Heart left ventricle (tissue), 16 donors: ENCODE measurements around the gene JSRP1. TPM values are rescaled to one million over a fixed set of nuclear protein-coding genes. Genes with fewer than 3 reads are reported as not detected.

Source experiments
- ATAC-seq, 4 donors: fragments of 200-7000 bp; cut with Tn5 transposase; one replicate each; pipeline ENCODE4 v1.9.1; 2020 to 2022; ENCODE audit warnings: moderate library complexity in 4 of 4, mild to moderate bottlenecking in 3 of 4, moderate number of reproducible peaks in 1 of 4
- DNase-seq, 5 donors: peaks; one replicate each; pipeline ENCODE4 v3.0.0-alpha.2; 2020
- H3K27ac ChIP-seq, 12 donors: fragments of 200-600 bp; sonication (generic) in 4 of 12; one replicate each; pipeline versions ENCODE4 v1.5.0 to v1.8.0; 2016 to 2022; ENCODE audit warnings: mild to moderate bottlenecking in 2 of 12
- H3K27me3 ChIP-seq, 9 donors: fragments of 200-600 bp; sonication (generic) in 2 of 9; one replicate each; pipeline versions ENCODE4 v1.5.1 to v1.8.0; 2016 to 2022; ENCODE audit warnings: mild to moderate bottlenecking in 3 of 9
- H3K36me3 ChIP-seq, 9 donors: fragments of 200-600 bp; sonication (generic) in 2 of 9; one replicate each; pipeline versions ENCODE4 v1.5.0 to v1.8.0; 2018 to 2022; ENCODE audit warnings: mild to moderate bottlenecking in 2 of 9
- H3K4me1 ChIP-seq, 12 donors: fragments of 200-600 bp; sonication (generic) in 4 of 12; one replicate each; pipeline versions ENCODE4 v1.5.0 to v1.8.0; 2016 to 2022; ENCODE audit warnings: mild to moderate bottlenecking in 3 of 12
- H3K4me3 ChIP-seq, 12 donors: fragments of 200-600 bp; sonication (generic) in 4 of 12; one replicate each; pipeline versions ENCODE4 v1.5.0 to v1.8.0; 2017 to 2022; ENCODE audit warnings: mild to moderate bottlenecking in 9 of 12, moderate library complexity in 4 of 12
- H3K9me3 ChIP-seq, 12 donors: fragments of 200-600 bp; sonication (generic) in 4 of 12; one replicate each; pipeline versions ENCODE4 v1.5.0 to v1.8.0; 2016 to 2022; ENCODE audit warnings: mild to moderate bottlenecking in 1 of 12
- CTCF ChIP-seq, 12 donors: fragments of 200-600 bp; sonication (generic) in 4 of 12; IDR thresholded peaks; one replicate each; pipeline versions ENCODE4 v1.5.0 to v1.8.0; 2018 to 2022; ENCODE audit warnings: antibody characterized with exemption in 12 of 12, mild to moderate bottlenecking in 5 of 12
- POLR2A ChIP-seq, 2 donors: fragments of 450-650 bp; IDR thresholded peaks; one replicate each; pipeline ENCODE4 v1.6.1; 2017; ENCODE audit warnings: antibody characterized with exemption in 2 of 2, mild to moderate bottlenecking in 2 of 2, moderate library complexity in 2 of 2
- WGBS, 4 donors: extraction: QIAGEN DNeasy Blood & Tissue Kit in 2 of 4; methylation state at CpG; one replicate each; pipeline versions ENCODE4 v1.1.5 to v1.1.7; 2013 to 2018; 5-methylcytosine and 5-hydroxymethylcytosine counted together
- intact Hi-C, 10 donors: fragments of 100-400 bp; cut with DNase I; formaldehyde crosslinking; loops; one replicate each; pipeline versions ENCODE4 v1.11.1 to v1.14.2; 2022
- polyA plus RNA-seq, 2 donors: library from polyadenylated mRNA; stranded (reverse); fragments of 200-250 nt; gene quantifications; one replicate each; pipeline ENCODE4 v1.2.3, GENCODE V29; 2013
- total RNA-seq, 9 donors: library from RNA; depleted of rRNA in 2 of 9; stranded (reverse); fragments of >200 nt in 2 of 9; fragmentation: NEBNext Ultra II Directional in 3 of 9; extraction: Animal tissue kit (Norgen Biotek cat#: 25700) in 3 of 9; gene quantifications; one replicate each; pipeline versions ENCODE4 v1.1.0 to v1.2.4, GENCODE V29; 2016 to 2023
- donor health status: ischemic (EF 13 %, LVEDD 7.1; RV severe dilation, severe dysfunction).
- donor health status: healthy with polysubstance abuse.
- donor health status: DM: no; HTN: yes; CAD: no.
- donor health status: DM: no; HTN: no; CAD: no.
- donor health status: ischemic (EF 25% LVEDD 6.9; RV normal size, moderate dysfunction).
- donor health status: ischemic (EF 25% LVEDD 5.7; RV mildly dilated, moderate dysfunction).
- donor health status: healthy.
- donor health status: DM: yes; HTN: yes; CAD: no.
- donor health status: ischemic (EF 35%, LVEDD 5.7; RV mildly dilated, moderate dysfunction).
- donor health status: nonischemic (EF 11% LVEDD 7.7; RV severe dilation, severe dysfunction).
- donor health status: DM: yes; HTN: yes; CAD: no.
- donor health status: PGD.
- donor health status: ischemic (EF 29% LVEDD 5.4; RV normal size, mild dysfunction).
- donor health status: nonischemic (EF 23%, LVEDD 6.1; RV moderate dilation, normal function).

JSRP1 gene
- total and polyA plus RNA-seq, 11 donors = 0.25 to 0.34 TPM; not detected in 9

DNA sequence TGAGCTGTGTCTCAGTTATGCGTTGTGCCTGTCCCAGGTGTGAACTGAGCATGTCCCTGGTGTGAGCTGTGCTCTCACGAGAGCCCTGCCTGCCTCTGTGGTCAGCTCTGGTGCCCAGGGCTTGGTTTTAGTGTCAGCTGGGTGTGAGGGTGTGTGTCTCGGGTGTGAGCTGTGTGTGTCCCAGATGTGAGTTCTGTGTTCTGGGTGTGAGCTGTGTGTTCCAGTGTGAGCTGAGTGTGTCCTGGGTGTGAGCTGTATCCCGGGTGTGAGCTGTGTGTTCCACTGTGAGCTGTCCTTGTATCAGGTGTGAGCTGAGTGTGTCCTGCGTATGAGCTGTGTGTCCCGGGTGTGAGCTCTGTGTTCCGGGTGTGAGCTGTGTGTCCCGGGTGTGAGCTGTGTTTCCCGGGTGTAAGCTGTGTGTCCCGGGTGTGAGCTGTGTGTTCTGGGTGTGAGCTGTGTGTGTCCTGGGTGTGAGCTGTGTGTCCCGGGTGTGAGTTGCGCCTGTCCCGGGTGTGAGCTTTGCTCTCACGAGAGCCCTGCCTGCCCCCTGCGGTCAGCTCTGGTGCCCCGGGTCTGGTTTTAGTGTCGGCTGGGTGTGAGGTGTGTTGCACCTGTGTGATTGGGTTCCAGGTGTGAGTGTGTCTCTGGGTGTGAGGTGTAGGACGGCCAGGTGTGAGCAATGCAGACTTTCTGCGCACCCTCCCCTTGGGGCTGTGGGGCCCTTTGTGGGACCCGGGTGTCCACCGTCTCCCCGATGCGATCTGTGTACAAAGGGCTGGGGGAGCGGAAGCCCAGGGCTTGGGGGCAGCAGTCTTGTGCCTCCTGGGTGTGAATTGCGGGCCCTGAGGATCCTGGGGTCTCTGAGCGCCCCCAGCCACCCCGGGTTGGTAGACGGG lies 32.8 kb upstream of the JSRP1 start:
- no peaks in the 10 kb centered on the region for H3K9me3 ChIP-seq
- H3K27ac ChIP-seq = peak overlapping the region in 3 of 12 donors; percentile 10 to 84 (median 11)
- peaks cover 2 to 45% (median 23%) of the 10 kb centered on the region in 12 donors for H3K4me1 ChIP-seq
- ATAC-seq (no peak), DNase-seq (no peak)
- H3K27me3 ChIP-seq = peaks cover 35 to 78% (median 53%) of the 10 kb centered on the region in 9 donors
- no peaks in the 10 kb centered on the region for H3K36me3 ChIP-seq
- intact Hi-C loops = loop anchor here in 1 of 10 donors (10.0 kb wide), 1 partner anchor 106 kb away; no protein-coding TSS in a partner anchor
- WGBS, 4 donors = 56 to 61% (median 59%) methylated on average over 25 to 28 of the region's 28 CpGs
- TF ChIP-seq POLR2A (IDR thresholded peaks at IDR 0.05) (no peak), CTCF (IDR thresholded peaks at IDR 0.05) (no peak)
- H3K4me3 ChIP-seq = peak overlapping the region in 4 of 12 donors; percentile 38 to 69 (median 45)

GRCh38 chr19:2288338-2288817 lies 32.2 kb upstream of the JSRP1 start:
- peaks cover 2 to 38% (median 21%) of the 10 kb centered on the region in 12 donors for H3K4me1 ChIP-seq
- ATAC-seq (no peak), DNase-seq (no peak)
- TF ChIP-seq CTCF (IDR thresholded peaks at IDR 0.05) (no peak), POLR2A (IDR thresholded peaks at IDR 0.05) (no peak)
- H3K27ac ChIP-seq = no peak overlapping the region
- H3K4me3 ChIP-seq = no peak overlapping the region
- H3K9me3 ChIP-seq = no peaks in the 10 kb centered on the region
- peaks cover 35 to 71% (median 48%) of the 10 kb centered on the region in 9 donors for H3K27me3 ChIP-seq
- intact Hi-C loops = loop anchor here in 1 of 10 donors (10.0 kb wide), 1 partner anchor 106 kb away; no protein-coding TSS in a partner anchor
- no peaks in the 10 kb centered on the region for H3K36me3 ChIP-seq
- 82 to 93% (median 87%) methylated on average over 14 to 17 of the region's 17 CpGs for whole genome bisulfite sequencing, 4 donors

GRCh38 chr19:2287585-2288337 lies 31.5 kb upstream of the JSRP1 start:
- Histone ChIP-seq H3K36me3 (no peaks in the 10 kb centered on the region), H3K4me3 (no peak overlapping the region), H3K27me3 (peaks cover 32 to 67% (median 43%) of the 10 kb centered on the region in 9 donors), H3K9me3 (no peaks in the 10 kb centered on the region), H3K27ac (no peak overlapping the region), H3K4me1 (peaks cover 2 to 43% (median 21%) of the 10 kb centered on the region in 12 donors)
- DNase-seq (no peak), ATAC-seq (no peak)
- intact Hi-C loops = loop anchor here in 1 of 10 donors (10.0 kb wide), 1 partner anchor 107 kb away; no protein-coding TSS in a partner anchor
- TF ChIP-seq CTCF (IDR thresholded peaks at IDR 0.05) (no peak), POLR2A (IDR thresholded peaks at IDR 0.05) (no peak)
- 75 to 83% (median 76%) methylated on average over 7 to 13 of the region's 13 CpGs for WGBS, 4 donors
